Liver (tissue), 9 donors: ENCODE measurements around the gene GPR26. TPM values are rescaled to one million over a fixed set of nuclear protein-coding genes. Genes with fewer than 3 reads are reported as not detected.

ENCODE experiments used
- DNase-seq: peaks from one replicate; pipeline ENCODE4 v3.0.0-alpha.2; 2017; ENCODE audit warnings: low spot score
- H3K27ac ChIP-seq, 2 donors: one replicate each; pipeline ENCODE4 v1.7.0; 2013; ENCODE audit warnings: inconsistent platforms in 2 of 2, low read length in 2 of 2, control low read depth in 1 of 2, low read depth in 1 of 2, mild to moderate bottlenecking in 1 of 2
- H3K27me3 ChIP-seq, 4 donors: one replicate each; pipeline versions ENCODE4 v1.6.1 to v1.7.0; 2013; ENCODE audit warnings: low read length in 3 of 4, inconsistent platforms in 1 of 4, mild to moderate bottlenecking in 1 of 4, moderate library complexity in 1 of 4; ENCODE audit not compliant: control insufficient read depth in 4 of 4, insufficient read depth in 4 of 4
- H3K36me3 ChIP-seq, 4 donors: one replicate each; pipeline versions ENCODE4 v1.6.1 to v1.7.0; 2013; ENCODE audit warnings: low read length in 3 of 4, mild to moderate bottlenecking in 3 of 4, low read depth in 1 of 4, moderate library complexity in 1 of 4; ENCODE audit not compliant: control insufficient read depth in 4 of 4, insufficient read depth in 3 of 4
- H3K4me1 ChIP-seq, 4 donors: one replicate each; pipeline versions ENCODE4 v1.6.1 to v1.7.0; 2013; ENCODE audit warnings: low read length in 3 of 4, mild to moderate bottlenecking in 3 of 4, moderate library complexity in 1 of 4; ENCODE audit not compliant: control insufficient read depth in 4 of 4, insufficient read depth in 4 of 4
- H3K4me3 ChIP-seq, 3 donors: one replicate each; pipeline versions ENCODE4 v1.6.1 to v1.7.0; 2013; ENCODE audit warnings: low read length in 3 of 3, control low read depth in 1 of 3, low read depth in 1 of 3, mild to moderate bottlenecking in 1 of 3
- H3K9ac ChIP-seq, 2 donors: one replicate each; pipeline ENCODE4 v1.7.0; 2013; ENCODE audit warnings: low read length in 2 of 2, mild to moderate bottlenecking in 2 of 2, moderate library complexity in 2 of 2, control low read depth in 1 of 2, low read depth in 1 of 2
- H3K9me3 ChIP-seq, 4 donors: one replicate each; pipeline versions ENCODE4 v1.6.1 to v1.7.0; 2013; ENCODE audit warnings: low read length in 3 of 4; ENCODE audit not compliant: control insufficient read depth in 4 of 4
- EGR1 ChIP-seq, 2 donors: IDR thresholded peaks; 2 replicates each; pipeline ENCODE4 v1.6.1; 2016 to 2018; ENCODE audit warnings: antibody characterized with exemption in 2 of 2, low read depth in 2 of 2
- FOXA1 ChIP-seq: IDR thresholded peaks from 2 replicates; pipeline ENCODE4 v1.6.1; 2016; ENCODE audit warnings: antibody characterized with exemption
- FOXA2 ChIP-seq: IDR thresholded peaks from 2 replicates; pipeline ENCODE4 v1.6.1; 2016; ENCODE audit warnings: antibody characterized with exemption
- GABPA ChIP-seq, 2 donors: IDR thresholded peaks in 1 of 2; conservative IDR thresholded peaks in 1 of 2; 2 replicates each; pipeline ENCODE4 v1.6.1; 2016; ENCODE audit warnings: antibody characterized with exemption in 2 of 2, mild to moderate bottlenecking in 1 of 2, moderate library complexity in 1 of 2
- HNF4A ChIP-seq, 2 donors: conservative IDR thresholded peaks; 2 replicates each; pipeline ENCODE4 v1.6.1; 2016; ENCODE audit warnings: antibody characterized with exemption in 2 of 2, mild to moderate bottlenecking in 2 of 2
- HNF4G ChIP-seq: IDR thresholded peaks from 2 replicates; pipeline ENCODE4 v1.6.1; 2016; ENCODE audit warnings: antibody characterized with exemption
- JUND ChIP-seq, 2 donors: IDR thresholded peaks; 2 replicates each; pipeline ENCODE4 v1.6.1; 2016; ENCODE audit warnings: antibody characterized with exemption in 2 of 2
- NR2F2 ChIP-seq: IDR thresholded peaks from 2 replicates; pipeline ENCODE4 v1.6.1; 2016; ENCODE audit warnings: antibody characterized with exemption
- RAD21 ChIP-seq, 2 donors: IDR thresholded peaks; 2 replicates each; pipeline ENCODE4 v1.6.1; 2016; ENCODE audit warnings: antibody characterized with exemption in 2 of 2, mild to moderate bottlenecking in 2 of 2
- RXRA ChIP-seq, 2 donors: IDR thresholded peaks; 2 replicates each; pipeline ENCODE4 v1.6.1; 2017 to 2018; ENCODE audit warnings: antibody characterized with exemption in 2 of 2, mild to moderate bottlenecking in 1 of 2
- SP1 ChIP-seq: IDR thresholded peaks from 2 replicates; pipeline ENCODE4 v1.6.1; 2018; ENCODE audit warnings: antibody characterized with exemption, mild to moderate bottlenecking
- YY1 ChIP-seq: IDR thresholded peaks from 2 replicates; pipeline ENCODE4 v1.6.1; 2016; ENCODE audit warnings: antibody characterized with exemption, mild to moderate bottlenecking
- WGBS: extraction: QIAGEN DNeasy Blood & Tissue Kit; methylation state at CpG from one replicate; pipeline ENCODE4 v1.1.7; 2013; 5-methylcytosine and 5-hydroxymethylcytosine counted together
- polyA plus RNA-seq, 2 donors: library from polyadenylated mRNA; stranded (reverse) in 1 of 2; unstranded in 1 of 2; fragments of 200-250 nt in 1 of 2; fragments of >200 nt in 1 of 2; fragmentation: Nextera tagmentation in 1 of 2; extraction: Ambion mirVana in 1 of 2; gene quantifications; one replicate each; pipeline versions ENCODE4 v1.2.1 to v1.2.3, GENCODE V29; 2013 to 2015
- total RNA-seq, 2 donors: library from RNA; depleted of rRNA; stranded (reverse); fragments of >200 nt; gene quantifications; one replicate each; pipeline ENCODE4 v1.2.3, GENCODE V29; 2014
- TF ChIP-seq, protein P1 (sequence below): IDR thresholded peaks from 2 replicates; pipeline ENCODE4 v1.6.1; 2016; ENCODE audit warnings: antibody characterized with exemption
- TF ChIP-seq, protein P2 (sequence below): IDR thresholded peaks from 2 replicates; pipeline ENCODE4 v1.6.1; 2016; ENCODE audit warnings: antibody characterized with exemption
- TF ChIP-seq, protein P3 (sequence below): fragments of 150-350 bp; IDR thresholded peaks from 2 replicates; pipeline ENCODE4 v1.5.1; 2017; ENCODE audit warnings: improper control_type of control experiment, low read depth, low read length; ENCODE audit not compliant: missing input control
- TF ChIP-seq, protein P4 (sequence below): IDR thresholded peaks from 2 replicates; pipeline ENCODE4 v1.6.1; 2016; ENCODE audit warnings: antibody characterized with exemption
- TF ChIP-seq, protein P5 (sequence below): IDR thresholded peaks from 2 replicates; pipeline ENCODE4 v1.6.1; 2016; ENCODE audit warnings: antibody characterized with exemption, mild to moderate bottlenecking
- donor health status: healthy.
- donor health status: healthy.
- donor health status: healthy.
- donor health status: healthy.
- donor health status: healthy.

Gene GPR26
- total and polyA plus RNA-seq, 4 donors, result not detected

DNA sequence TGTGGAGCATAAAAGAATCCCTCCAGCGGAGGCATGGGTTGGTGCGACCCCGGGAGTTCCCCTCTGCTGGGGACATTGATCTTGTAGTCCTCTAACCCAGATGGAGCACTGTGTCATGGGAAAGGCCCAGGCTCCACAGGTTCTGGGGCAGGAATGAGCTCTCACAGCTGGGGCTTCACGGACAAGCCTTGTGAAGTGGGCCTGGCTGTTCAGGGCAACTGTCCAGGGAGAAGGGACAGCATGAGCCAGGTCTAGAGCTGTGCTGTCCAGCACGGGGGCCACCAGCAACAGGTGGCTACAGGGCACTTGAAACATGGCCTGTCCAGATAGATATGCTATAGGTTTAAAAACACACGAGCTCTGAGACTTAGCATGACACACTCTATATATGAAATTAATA is 11.4 kb downstream of the GPR26 start:
- Histone ChIP-seq H3K36me3 (no peaks in the 10 kb centered on the region), H3K27me3 (no peaks in the 10 kb centered on the region), H3K4me1 (no peaks in the 10 kb centered on the region), H3K9me3 (no peaks in the 10 kb centered on the region), H3K27ac (no peak overlapping the region), H3K9ac (no peak overlapping the region), H3K4me3 (no peak overlapping the region)
- 59% methylated on average over 6 of the region's 6 CpGs for WGBS
- no peak for TF ChIP-seq HNF4G
- TF ChIP-seq RAD21 (IDR thresholded peaks at IDR 0.05), result no peak
- TF ChIP-seq, protein P1, sequence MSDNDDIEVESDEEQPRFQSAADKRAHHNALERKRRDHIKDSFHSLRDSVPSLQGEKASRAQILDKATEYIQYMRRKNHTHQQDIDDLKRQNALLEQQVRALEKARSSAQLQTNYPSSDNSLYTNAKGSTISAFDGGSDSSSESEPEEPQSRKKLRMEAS, result no peak
- TF ChIP-seq NR2F2, result no peak
- no peak for TF ChIP-seq FOXA2
- TF ChIP-seq, protein P2, sequence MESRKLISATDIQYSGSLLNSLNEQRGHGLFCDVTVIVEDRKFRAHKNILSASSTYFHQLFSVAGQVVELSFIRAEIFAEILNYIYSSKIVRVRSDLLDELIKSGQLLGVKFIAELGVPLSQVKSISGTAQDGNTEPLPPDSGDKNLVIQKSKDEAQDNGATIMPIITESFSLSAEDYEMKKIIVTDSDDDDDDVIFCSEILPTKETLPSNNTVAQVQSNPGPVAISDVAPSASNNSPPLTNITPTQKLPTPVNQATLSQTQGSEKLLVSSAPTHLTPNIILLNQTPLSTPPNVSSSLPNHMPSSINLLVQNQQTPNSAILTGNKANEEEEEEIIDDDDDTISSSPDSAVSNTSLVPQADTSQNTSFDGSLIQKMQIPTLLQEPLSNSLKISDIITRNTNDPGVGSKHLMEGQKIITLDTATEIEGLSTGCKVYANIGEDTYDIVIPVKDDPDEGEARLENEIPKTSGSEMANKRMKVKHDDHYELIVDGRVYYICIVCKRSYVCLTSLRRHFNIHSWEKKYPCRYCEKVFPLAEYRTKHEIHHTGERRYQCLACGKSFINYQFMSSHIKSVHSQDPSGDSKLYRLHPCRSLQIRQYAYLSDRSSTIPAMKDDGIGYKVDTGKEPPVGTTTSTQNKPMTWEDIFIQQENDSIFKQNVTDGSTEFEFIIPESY, result no peak
- no peak for TF ChIP-seq GABPA (IDR thresholded peaks at IDR 0.05 in 1 of 2, conservative IDR thresholded peaks at IDR 0.05 in 1 of 2)
- no peak for TF ChIP-seq YY1
- no peak for TF ChIP-seq EGR1 (IDR thresholded peaks at IDR 0.05; ENCODE audit: low read depth in 2 of 2)
- no peak for TF ChIP-seq RXRA (IDR thresholded peaks at IDR 0.05)
- TF ChIP-seq, protein P3, sequence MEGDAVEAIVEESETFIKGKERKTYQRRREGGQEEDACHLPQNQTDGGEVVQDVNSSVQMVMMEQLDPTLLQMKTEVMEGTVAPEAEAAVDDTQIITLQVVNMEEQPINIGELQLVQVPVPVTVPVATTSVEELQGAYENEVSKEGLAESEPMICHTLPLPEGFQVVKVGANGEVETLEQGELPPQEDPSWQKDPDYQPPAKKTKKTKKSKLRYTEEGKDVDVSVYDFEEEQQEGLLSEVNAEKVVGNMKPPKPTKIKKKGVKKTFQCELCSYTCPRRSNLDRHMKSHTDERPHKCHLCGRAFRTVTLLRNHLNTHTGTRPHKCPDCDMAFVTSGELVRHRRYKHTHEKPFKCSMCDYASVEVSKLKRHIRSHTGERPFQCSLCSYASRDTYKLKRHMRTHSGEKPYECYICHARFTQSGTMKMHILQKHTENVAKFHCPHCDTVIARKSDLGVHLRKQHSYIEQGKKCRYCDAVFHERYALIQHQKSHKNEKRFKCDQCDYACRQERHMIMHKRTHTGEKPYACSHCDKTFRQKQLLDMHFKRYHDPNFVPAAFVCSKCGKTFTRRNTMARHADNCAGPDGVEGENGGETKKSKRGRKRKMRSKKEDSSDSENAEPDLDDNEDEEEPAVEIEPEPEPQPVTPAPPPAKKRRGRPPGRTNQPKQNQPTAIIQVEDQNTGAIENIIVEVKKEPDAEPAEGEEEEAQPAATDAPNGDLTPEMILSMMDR, result no peak
- TF ChIP-seq, protein P4, sequence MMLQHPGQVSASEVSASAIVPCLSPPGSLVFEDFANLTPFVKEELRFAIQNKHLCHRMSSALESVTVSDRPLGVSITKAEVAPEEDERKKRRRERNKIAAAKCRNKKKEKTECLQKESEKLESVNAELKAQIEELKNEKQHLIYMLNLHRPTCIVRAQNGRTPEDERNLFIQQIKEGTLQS, result no peak
- no peak for TF ChIP-seq FOXA1
- TF ChIP-seq SP1, result no peak
- TF ChIP-seq HNF4A (conservative IDR thresholded peaks at IDR 0.05), result no peak
- TF ChIP-seq, protein P5, sequence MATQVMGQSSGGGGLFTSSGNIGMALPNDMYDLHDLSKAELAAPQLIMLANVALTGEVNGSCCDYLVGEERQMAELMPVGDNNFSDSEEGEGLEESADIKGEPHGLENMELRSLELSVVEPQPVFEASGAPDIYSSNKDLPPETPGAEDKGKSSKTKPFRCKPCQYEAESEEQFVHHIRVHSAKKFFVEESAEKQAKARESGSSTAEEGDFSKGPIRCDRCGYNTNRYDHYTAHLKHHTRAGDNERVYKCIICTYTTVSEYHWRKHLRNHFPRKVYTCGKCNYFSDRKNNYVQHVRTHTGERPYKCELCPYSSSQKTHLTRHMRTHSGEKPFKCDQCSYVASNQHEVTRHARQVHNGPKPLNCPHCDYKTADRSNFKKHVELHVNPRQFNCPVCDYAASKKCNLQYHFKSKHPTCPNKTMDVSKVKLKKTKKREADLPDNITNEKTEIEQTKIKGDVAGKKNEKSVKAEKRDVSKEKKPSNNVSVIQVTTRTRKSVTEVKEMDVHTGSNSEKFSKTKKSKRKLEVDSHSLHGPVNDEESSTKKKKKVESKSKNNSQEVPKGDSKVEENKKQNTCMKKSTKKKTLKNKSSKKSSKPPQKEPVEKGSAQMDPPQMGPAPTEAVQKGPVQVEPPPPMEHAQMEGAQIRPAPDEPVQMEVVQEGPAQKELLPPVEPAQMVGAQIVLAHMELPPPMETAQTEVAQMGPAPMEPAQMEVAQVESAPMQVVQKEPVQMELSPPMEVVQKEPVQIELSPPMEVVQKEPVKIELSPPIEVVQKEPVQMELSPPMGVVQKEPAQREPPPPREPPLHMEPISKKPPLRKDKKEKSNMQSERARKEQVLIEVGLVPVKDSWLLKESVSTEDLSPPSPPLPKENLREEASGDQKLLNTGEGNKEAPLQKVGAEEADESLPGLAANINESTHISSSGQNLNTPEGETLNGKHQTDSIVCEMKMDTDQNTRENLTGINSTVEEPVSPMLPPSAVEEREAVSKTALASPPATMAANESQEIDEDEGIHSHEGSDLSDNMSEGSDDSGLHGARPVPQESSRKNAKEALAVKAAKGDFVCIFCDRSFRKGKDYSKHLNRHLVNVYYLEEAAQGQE, result no peak
- TF ChIP-seq JUND (IDR thresholded peaks at IDR 0.05), result no peak
- DNase-seq, result no peak

DNA sequence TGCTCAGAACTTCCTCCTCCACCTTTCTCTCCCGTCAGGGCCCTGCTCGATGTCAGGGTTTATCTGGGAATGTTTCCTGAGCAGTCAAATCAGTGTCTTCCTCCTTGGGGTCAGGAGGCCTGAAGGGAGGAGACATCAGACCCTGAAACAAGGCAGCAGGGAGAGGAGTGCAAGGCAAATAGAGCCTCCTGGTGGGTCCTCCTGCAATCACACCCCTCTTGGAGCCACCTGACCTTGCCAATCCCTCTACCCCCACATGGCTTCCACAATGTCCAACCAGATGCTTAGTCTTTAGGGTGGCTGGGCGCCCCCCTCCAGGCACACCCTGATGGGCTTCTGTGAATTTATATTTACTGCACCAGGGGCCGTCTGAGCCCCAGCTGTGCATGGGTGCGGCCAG is 12.2 kb downstream of the GPR26 start:
- Histone ChIP-seq H3K36me3 (no peaks in the 10 kb centered on the region), H3K9ac (no peak overlapping the region), H3K4me1 (no peaks in the 10 kb centered on the region), H3K4me3 (no peak overlapping the region), H3K27me3 (peaks cover 0 to 4% (median 0%) of the 10 kb centered on the region in 4 donors), H3K9me3 (no peaks in the 10 kb centered on the region), H3K27ac (no peak overlapping the region)
- WGBS, result 52% methylated on average over 5 of the region's 5 CpGs
- TF ChIP-seq SP1 (no peak), RXRA (IDR thresholded peaks at IDR 0.05) (no peak), JUND (IDR thresholded peaks at IDR 0.05) (no peak)
- TF ChIP-seq, protein P4, result no peak
- no peak for DNase-seq
